ENCODE measurements around the gene CHI3L1. TPM values are rescaled to one million over a fixed set of nuclear protein-coding genes. Genes with fewer than 3 reads are reported as not detected.

Gene CHI3L1
- total RNA-seq, 1 donor from 2014 or later, result 85.1 TPM

- H3K4me1 ChIP-seq, result peaks cover 33% of the 10 kb centered on the region
- H3K27me3 ChIP-seq, result no peaks in the 10 kb centered on the region
- no peaks in the 10 kb centered on the region for H3K9me3 ChIP-seq
- no peaks in the 10 kb centered on the region for H3K36me3 ChIP-seq
- DNase-seq (peak; percentile 35), ATAC-seq (no peak)
- H3K4me3 ChIP-seq, result no peak overlapping the region
- TF ChIP-seq, protein P1, sequence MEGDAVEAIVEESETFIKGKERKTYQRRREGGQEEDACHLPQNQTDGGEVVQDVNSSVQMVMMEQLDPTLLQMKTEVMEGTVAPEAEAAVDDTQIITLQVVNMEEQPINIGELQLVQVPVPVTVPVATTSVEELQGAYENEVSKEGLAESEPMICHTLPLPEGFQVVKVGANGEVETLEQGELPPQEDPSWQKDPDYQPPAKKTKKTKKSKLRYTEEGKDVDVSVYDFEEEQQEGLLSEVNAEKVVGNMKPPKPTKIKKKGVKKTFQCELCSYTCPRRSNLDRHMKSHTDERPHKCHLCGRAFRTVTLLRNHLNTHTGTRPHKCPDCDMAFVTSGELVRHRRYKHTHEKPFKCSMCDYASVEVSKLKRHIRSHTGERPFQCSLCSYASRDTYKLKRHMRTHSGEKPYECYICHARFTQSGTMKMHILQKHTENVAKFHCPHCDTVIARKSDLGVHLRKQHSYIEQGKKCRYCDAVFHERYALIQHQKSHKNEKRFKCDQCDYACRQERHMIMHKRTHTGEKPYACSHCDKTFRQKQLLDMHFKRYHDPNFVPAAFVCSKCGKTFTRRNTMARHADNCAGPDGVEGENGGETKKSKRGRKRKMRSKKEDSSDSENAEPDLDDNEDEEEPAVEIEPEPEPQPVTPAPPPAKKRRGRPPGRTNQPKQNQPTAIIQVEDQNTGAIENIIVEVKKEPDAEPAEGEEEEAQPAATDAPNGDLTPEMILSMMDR (IDR thresholded peaks at IDR 0.05), result no peak
- peak overlapping the region; percentile 20 for H3K27ac ChIP-seq
- intact Hi-C loops (cut with DNase I), result no loop called here
Observed at GRCh38 chr1:203199481-203199815, 12.9 kb upstream of the CHI3L1 start.

- ATAC-seq (no peak), DNase-seq (no peak)
- TF ChIP-seq, protein P1 (IDR thresholded peaks at IDR 0.05), result no peak
- Histone ChIP-seq H3K4me3 (no peak overlapping the region), H3K9me3 (no peaks in the 10 kb centered on the region), H3K4me1 (peaks cover 33% of the 10 kb centered on the region), H3K27ac (peak overlapping the region; percentile 20), H3K36me3 (no peaks in the 10 kb centered on the region), H3K27me3 (no peaks in the 10 kb centered on the region)
- intact Hi-C loops (cut with DNase I), result no loop called here
Observed at GRCh38 chr1:203199002-203199401, 12.5 kb upstream of the CHI3L1 start.

- Histone ChIP-seq H3K27ac (no peak overlapping the region), H3K9me3 (no peaks in the 10 kb centered on the region), H3K36me3 (no peaks in the 10 kb centered on the region), H3K4me1 (peaks cover 28% of the 10 kb centered on the region), H3K4me3 (no peak overlapping the region), H3K27me3 (no peaks in the 10 kb centered on the region)
- ATAC-seq (no peak), DNase-seq (peak; percentile 39)
- TF ChIP-seq, protein P1 (IDR thresholded peaks at IDR 0.05), result no peak
- intact Hi-C loops (cut with DNase I), result no loop called here
Observed at GRCh38 chr1:203197625-203198024, 11.1 kb upstream of the CHI3L1 start.

- no peaks in the 10 kb centered on the region for H3K9me3 ChIP-seq
Observed at GRCh38 chr1:203196371-203196770, 9.9 kb upstream of the CHI3L1 start.

DNA sequence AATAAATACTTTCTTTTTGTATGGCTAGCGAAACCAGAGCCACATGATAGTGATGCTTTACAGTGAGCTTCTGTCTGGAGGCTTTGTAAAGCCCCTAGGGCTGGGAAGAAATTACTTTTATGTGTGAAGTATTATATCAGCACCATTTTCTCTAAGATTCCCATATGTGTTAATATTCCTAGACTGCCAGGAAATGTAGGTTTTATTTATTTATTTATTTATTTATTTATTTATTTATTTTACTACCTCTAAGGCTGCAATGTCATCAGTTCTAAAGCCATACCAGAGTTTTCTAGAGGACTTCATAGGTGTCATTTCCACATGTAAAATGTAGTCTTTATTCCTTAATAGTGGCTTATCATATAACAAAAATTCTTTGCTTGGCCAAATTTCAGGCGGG, 4.4 kb upstream of the CHI3L1 start:
- TF ChIP-seq, protein P1 (IDR thresholded peaks at IDR 0.05), result no peak
- no peak for ATAC-seq
- Histone ChIP-seq H3K27ac (no peak overlapping the region), H3K4me3 (no peak overlapping the region), H3K36me3 (no peaks in the 10 kb centered on the region), H3K4me1 (peaks cover 6% of the 10 kb centered on the region), H3K9me3 (no peaks in the 10 kb centered on the region), H3K27me3 (no peaks in the 10 kb centered on the region)
- no peak for DNase-seq
- intact Hi-C loops (cut with DNase I), result no loop called here

More at GRCh38 chr1:203196371-203196770, 9.9 kb upstream of the CHI3L1 start:
- ATAC-seq (no peak), DNase-seq (peak; percentile 40)
- Histone ChIP-seq H3K27me3 (no peaks in the 10 kb centered on the region), H3K4me3 (no peak overlapping the region), H3K36me3 (no peaks in the 10 kb centered on the region), H3K4me1 (peaks cover 24% of the 10 kb centered on the region), H3K27ac (no peak overlapping the region)
- intact Hi-C loops (cut with DNase I), result no loop called here
- TF ChIP-seq, protein P1 (IDR thresholded peaks at IDR 0.05), result no peak

GRCh38 chr1:203189951-203190352, 3.4 kb upstream of the CHI3L1 start:
- intact Hi-C loops (cut with DNase I), result no loop called here
- no peaks in the 10 kb centered on the region for H3K36me3 ChIP-seq
- no peak for ATAC-seq
- peaks cover 6% of the 10 kb centered on the region for H3K4me1 ChIP-seq
- no peak overlapping the region for H3K27ac ChIP-seq
- no peaks in the 10 kb centered on the region for H3K27me3 ChIP-seq
- no peak overlapping the region for H3K4me3 ChIP-seq
- TF ChIP-seq, protein P1 (IDR thresholded peaks at IDR 0.05), result no peak
- peak; percentile 36 for DNase-seq
- H3K9me3 ChIP-seq, result no peaks in the 10 kb centered on the region

Data from upper lobe of right lung (tissue), 1 donor.